ENCODE data around the gene CRABP1.

DNA sequence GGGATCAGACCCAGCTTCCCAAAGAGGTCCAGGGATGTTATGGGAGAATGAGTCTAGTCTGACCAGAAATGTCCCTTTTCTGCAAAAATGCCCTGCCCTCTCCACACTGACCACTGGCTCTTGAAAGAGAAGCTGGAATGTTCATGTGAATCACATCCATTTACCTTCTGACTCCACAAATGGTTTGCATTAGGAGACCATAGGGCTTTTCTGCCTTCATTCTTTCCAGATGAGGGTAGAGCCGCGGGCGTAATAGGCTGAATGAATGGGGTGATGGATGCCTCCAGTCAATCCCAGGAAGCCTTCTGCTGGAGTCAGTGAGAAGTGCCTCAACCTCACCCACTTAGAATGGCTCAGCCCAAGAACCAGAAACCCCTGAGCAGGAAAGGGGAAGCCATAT is 50.7 kb downstream of the CRABP1 start:
- TF ChIP-seq, protein P1, sequence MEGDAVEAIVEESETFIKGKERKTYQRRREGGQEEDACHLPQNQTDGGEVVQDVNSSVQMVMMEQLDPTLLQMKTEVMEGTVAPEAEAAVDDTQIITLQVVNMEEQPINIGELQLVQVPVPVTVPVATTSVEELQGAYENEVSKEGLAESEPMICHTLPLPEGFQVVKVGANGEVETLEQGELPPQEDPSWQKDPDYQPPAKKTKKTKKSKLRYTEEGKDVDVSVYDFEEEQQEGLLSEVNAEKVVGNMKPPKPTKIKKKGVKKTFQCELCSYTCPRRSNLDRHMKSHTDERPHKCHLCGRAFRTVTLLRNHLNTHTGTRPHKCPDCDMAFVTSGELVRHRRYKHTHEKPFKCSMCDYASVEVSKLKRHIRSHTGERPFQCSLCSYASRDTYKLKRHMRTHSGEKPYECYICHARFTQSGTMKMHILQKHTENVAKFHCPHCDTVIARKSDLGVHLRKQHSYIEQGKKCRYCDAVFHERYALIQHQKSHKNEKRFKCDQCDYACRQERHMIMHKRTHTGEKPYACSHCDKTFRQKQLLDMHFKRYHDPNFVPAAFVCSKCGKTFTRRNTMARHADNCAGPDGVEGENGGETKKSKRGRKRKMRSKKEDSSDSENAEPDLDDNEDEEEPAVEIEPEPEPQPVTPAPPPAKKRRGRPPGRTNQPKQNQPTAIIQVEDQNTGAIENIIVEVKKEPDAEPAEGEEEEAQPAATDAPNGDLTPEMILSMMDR (IDR thresholded peaks at IDR 0.05), result no peak
- TF ChIP-seq POLR2A (IDR thresholded peaks at IDR 0.05) (no peak), POLR2AphosphoS5 (IDR thresholded peaks at IDR 0.05) (no peak)
